OCI-LY1 (cell line): ENCODE results near the gene AGBL1.

Experiments used
- H2AFZ ChIP-seq: fragments of 200-600 bp; sonication (generic), shearing (Covaris generic); 2 replicates; pipeline ENCODE4 v1.6.0; 2014; ENCODE audit warnings: antibody characterized with exemption, mild to moderate bottlenecking, low read length
- H3F3A ChIP-seq: fragments of 200-600 bp; sonication (generic), shearing (Covaris generic); 2 replicates; pipeline ENCODE4 v1.6.0; 2014; ENCODE audit warnings: mild to moderate bottlenecking, antibody characterized with exemption, low read length, moderate library complexity; ENCODE audit not compliant: insufficient read depth
- H3K27ac ChIP-seq: fragments of 200-600 bp; sonication (generic); 2 replicates; pipeline ENCODE4 v1.5.1; 2014; ENCODE audit warnings: low read length, mixed run types, mild to moderate bottlenecking, low read depth; ENCODE audit not compliant: poor library complexity, severe bottlenecking
- H3K27me3 ChIP-seq: fragments of 200-600 bp; sonication (generic); 2 replicates; pipeline ENCODE4 v1.6.0; 2014; ENCODE audit warnings: antibody characterized with exemption, mild to moderate bottlenecking, low read length, moderate library complexity; ENCODE audit not compliant: insufficient read depth
- H3K36me3 ChIP-seq: fragments of 200-600 bp; sonication (generic); 2 replicates; pipeline ENCODE4 v1.6.1; 2014; ENCODE audit warnings: mild to moderate bottlenecking, antibody characterized with exemption, low read length, moderate library complexity, mixed read lengths; ENCODE audit not compliant: insufficient read depth
- H3K4me1 ChIP-seq: fragments of 200-600 bp; sonication (generic); 2 replicates; pipeline ENCODE4 v1.5.1; 2014; ENCODE audit warnings: mild to moderate bottlenecking, low read length, moderate library complexity; ENCODE audit not compliant: insufficient read depth, severe bottlenecking
- H3K4me2 ChIP-seq: fragments of 200-600 bp; sonication (generic), shearing (Covaris generic); 2 replicates; pipeline ENCODE4 v1.6.1; 2014; ENCODE audit warnings: low read length
- H3K4me3 ChIP-seq: fragments of 200-600 bp; sonication (generic); 2 replicates; pipeline ENCODE4 v1.5.1; 2014; ENCODE audit warnings: low read length, low read depth, mild to moderate bottlenecking, mixed read lengths; ENCODE audit not compliant: poor library complexity, severe bottlenecking
- H3K79me2 ChIP-seq: fragments of 200-600 bp; shearing (Covaris generic); 2 replicates; pipeline ENCODE4 v1.6.1; 2016; ENCODE audit warnings: mixed run types, low read length, mixed read lengths; ENCODE audit not compliant: insufficient read depth
- H3K9ac ChIP-seq: fragments of 200-600 bp; sonication (generic), shearing (Covaris generic); 2 replicates; pipeline ENCODE4 v1.6.1; 2014; ENCODE audit warnings: mild to moderate bottlenecking, low read length, mixed read lengths
- H3K9me2 ChIP-seq: fragments of 200-600 bp; sonication (generic), shearing (Covaris generic); 2 replicates; pipeline ENCODE4 v1.6.1; 2014; ENCODE audit warnings: low read depth, mild to moderate bottlenecking, low read length, mixed read lengths
- H3K9me3 ChIP-seq: fragments of 200-600 bp; shearing (Covaris generic); 2 replicates; pipeline ENCODE4 v1.6.1; 2014; ENCODE audit warnings: low read length, mixed read lengths
- H4K20me1 ChIP-seq: fragments of 200-600 bp; sonication (generic), shearing (Covaris generic); 2 replicates; pipeline ENCODE4 v1.6.0; 2016; ENCODE audit warnings: mild to moderate bottlenecking, low read length; ENCODE audit not compliant: insufficient read depth
- CTCF ChIP-seq: fragments of 200-600 bp; sonication (generic), shearing (Covaris generic); IDR thresholded peaks from 2 replicates; pipeline ENCODE4 v1.5.1; 2017; ENCODE audit warnings: mild to moderate bottlenecking, antibody characterized with exemption, low read length, moderate library complexity, mixed read lengths
- EZH2 ChIP-seq: fragments of 200-600 bp; sonication (generic), shearing (Covaris generic); IDR thresholded peaks from 2 replicates; pipeline ENCODE4 v1.8.0; 2017; ENCODE audit warnings: borderline replicate concordance, mixed run types, mild to moderate bottlenecking, antibody characterized with exemption, low read length, moderate library complexity, mixed read lengths

Gene AGBL1

DNA sequence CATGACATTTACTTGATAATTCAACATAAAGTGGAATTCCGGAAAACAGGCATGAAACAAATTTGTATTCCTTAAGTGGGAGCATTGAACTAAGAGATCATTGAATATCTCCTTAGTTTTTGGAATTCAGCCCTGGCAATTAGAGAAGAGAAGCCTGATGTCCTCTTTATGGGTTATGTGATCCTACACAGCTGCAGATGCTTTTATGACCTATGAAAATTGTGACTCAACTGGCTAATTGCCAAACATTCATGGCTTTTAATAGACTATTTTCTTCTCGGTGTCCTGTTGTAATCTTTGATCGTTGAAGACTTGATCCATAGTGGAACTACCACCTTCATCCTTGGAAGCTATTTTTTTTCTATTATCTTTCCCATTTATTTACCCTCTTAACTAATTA is 46.1 kb downstream of the AGBL1 start:
- Histone ChIP-seq H4K20me1 (no peaks in the 10 kb centered on the region), H3K4me1 (no peaks in the 10 kb centered on the region), H3K4me3 (no peak overlapping the region), H3K27ac (no peak overlapping the region), H3K36me3 (no peaks in the 10 kb centered on the region), H3K4me2 (no peak overlapping the region), H2AFZ (no peak overlapping the region), H3F3A (no peaks in the 10 kb centered on the region), H3K79me2 (no peaks in the 10 kb centered on the region), H3K9ac (no peak overlapping the region), H3K27me3 (no peaks in the 10 kb centered on the region; the same call in 1 of the 2 replicates), H3K9me2 (no peaks in the 10 kb centered on the region), H3K9me3 (no peaks in the 10 kb centered on the region)
- TF ChIP-seq EZH2 (no peak), CTCF (no peak)

DNA sequence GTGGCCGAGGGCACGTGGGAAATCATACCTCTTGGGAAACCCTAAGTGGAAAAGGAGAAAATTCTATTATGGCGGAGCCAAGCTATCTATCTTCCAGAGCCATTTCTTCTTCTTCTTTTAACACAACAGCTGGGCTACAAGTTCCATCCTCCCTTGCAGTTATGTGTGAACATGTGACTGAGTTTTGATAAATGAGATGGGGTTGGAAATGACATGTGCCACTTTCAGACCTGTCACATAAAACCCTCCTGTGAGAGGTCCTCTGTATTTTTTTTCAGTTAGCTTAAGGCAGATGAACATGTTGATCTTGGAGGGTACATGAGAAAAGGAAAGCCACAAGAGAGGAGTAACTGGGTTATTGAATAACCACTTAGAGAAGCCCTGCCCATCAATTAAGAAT is 47.9 kb downstream of the AGBL1 start:
- Histone ChIP-seq H3K36me3 (no peaks in the 10 kb centered on the region), H3K4me2 (no peak overlapping the region), H3K4me3 (no peak overlapping the region), H3K27me3 (no peaks in the 10 kb centered on the region; the same call in 1 of the 2 replicates), H3K27ac (no peak overlapping the region), H4K20me1 (no peaks in the 10 kb centered on the region), H3K9me2 (no peaks in the 10 kb centered on the region), H3K9ac (no peak overlapping the region), H3K4me1 (no peaks in the 10 kb centered on the region), H3K9me3 (no peaks in the 10 kb centered on the region), H2AFZ (no peak overlapping the region), H3K79me2 (no peaks in the 10 kb centered on the region), H3F3A (no peaks in the 10 kb centered on the region)
- TF ChIP-seq CTCF = no peak
- no peak for TF ChIP-seq EZH2

DNA sequence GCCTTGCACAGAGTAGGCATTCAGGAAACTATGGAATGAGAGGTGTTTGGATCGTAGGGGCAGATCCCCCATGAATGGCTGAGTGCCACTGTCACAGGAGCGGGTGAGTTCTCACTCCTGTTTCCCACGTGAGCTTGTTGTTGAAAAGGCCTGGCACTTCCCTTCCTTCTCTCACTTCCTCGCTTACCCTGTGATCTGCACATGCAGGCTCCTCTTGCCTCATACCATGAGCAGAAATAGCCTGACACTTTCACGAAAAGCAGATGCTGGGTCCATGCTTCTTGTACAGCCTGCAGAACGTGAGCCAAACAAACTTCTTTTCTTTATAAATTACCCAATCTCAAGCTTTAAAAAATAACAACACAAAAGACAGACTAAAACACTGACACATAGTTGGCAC is 55.4 kb downstream of the AGBL1 start:
- Histone ChIP-seq H3K4me3 (no peak overlapping the region), H3K9me2 (no peaks in the 10 kb centered on the region), H3K9me3 (no peaks in the 10 kb centered on the region), H3K36me3 (no peaks in the 10 kb centered on the region), H3K4me2 (no peak overlapping the region), H3K27ac (no peak overlapping the region), H3K9ac (no peak overlapping the region), H4K20me1 (no peaks in the 10 kb centered on the region), H3K4me1 (no peaks in the 10 kb centered on the region), H3K79me2 (no peaks in the 10 kb centered on the region), H3K27me3 (0 out of 2 replicates have a peak, but pooled peaks cover 5% of the 10 kb centered on the region), H2AFZ (no peak overlapping the region), H3F3A (no peaks in the 10 kb centered on the region)
- TF ChIP-seq CTCF (no peak), EZH2 (no peak)
